NB4 (cell line): ENCODE data around the gene RNF126.
A peak's percentile ranks its signal among the peaks of the same experiment; 100 is the strongest.

Experiments
- POLR2A ChIP-seq: IDR thresholded peaks from 2 replicates; pipeline ENCODE4 v1.6.1; 2011; ENCODE audit warnings: mild to moderate bottlenecking; ENCODE audit not compliant: insufficient read length; ENCODE audit errors: extremely low read depth
- TF ChIP-seq, protein P1 (sequence below): IDR thresholded peaks from one replicate; pipeline ENCODE4 v1.5.1; 2012; ENCODE audit warnings: low read depth, low read length

GRCh38 chr19:695352-695949, 32.4 kb upstream of the RNF126 start, which contains the start of gene PRSS57:
- TF ChIP-seq, protein P1, sequence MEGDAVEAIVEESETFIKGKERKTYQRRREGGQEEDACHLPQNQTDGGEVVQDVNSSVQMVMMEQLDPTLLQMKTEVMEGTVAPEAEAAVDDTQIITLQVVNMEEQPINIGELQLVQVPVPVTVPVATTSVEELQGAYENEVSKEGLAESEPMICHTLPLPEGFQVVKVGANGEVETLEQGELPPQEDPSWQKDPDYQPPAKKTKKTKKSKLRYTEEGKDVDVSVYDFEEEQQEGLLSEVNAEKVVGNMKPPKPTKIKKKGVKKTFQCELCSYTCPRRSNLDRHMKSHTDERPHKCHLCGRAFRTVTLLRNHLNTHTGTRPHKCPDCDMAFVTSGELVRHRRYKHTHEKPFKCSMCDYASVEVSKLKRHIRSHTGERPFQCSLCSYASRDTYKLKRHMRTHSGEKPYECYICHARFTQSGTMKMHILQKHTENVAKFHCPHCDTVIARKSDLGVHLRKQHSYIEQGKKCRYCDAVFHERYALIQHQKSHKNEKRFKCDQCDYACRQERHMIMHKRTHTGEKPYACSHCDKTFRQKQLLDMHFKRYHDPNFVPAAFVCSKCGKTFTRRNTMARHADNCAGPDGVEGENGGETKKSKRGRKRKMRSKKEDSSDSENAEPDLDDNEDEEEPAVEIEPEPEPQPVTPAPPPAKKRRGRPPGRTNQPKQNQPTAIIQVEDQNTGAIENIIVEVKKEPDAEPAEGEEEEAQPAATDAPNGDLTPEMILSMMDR, result no peak
- peak; percentile 60 for TF ChIP-seq POLR2A
